Measurements from ENCODE around the gene JMJD1C. TPM values are rescaled to one million over a fixed set of nuclear protein-coding genes. Genes with fewer than 3 reads are reported as not detected.

JMJD1C gene
- total RNA-seq, 1 experiment from 2014 or later, result 112 TPM

GRCh38 chr10:63204667-63205391 lies 260.9 kb downstream of the JMJD1C start:
- Histone ChIP-seq H3K4me3 (no peak overlapping the region), H3K9me3 (replicated peaks) (no peaks in the 10 kb centered on the region), H3K27ac (no peak overlapping the region), H3K36me3 (peaks cover 77% of the 10 kb centered on the region), H3K4me1 (peaks cover 6% of the 10 kb centered on the region), H3K27me3 (no peaks in the 10 kb centered on the region)
- DNase-seq, result no peak

GRCh38 chr10:63201118-63201517 lies 264.7 kb downstream of the JMJD1C start:
- DNase-seq, result no peak
- H3K4me1 ChIP-seq, result no peaks in the 10 kb centered on the region
- H3K27me3 ChIP-seq, result no peaks in the 10 kb centered on the region
- H3K36me3 ChIP-seq, result peaks cover 79% of the 10 kb centered on the region
- no peaks in the 10 kb centered on the region for H3K9me3 ChIP-seq (replicated peaks)
- no peak overlapping the region for H3K27ac ChIP-seq
- H3K4me3 ChIP-seq, result no peak overlapping the region

GRCh38 chr10:63200431-63200830 lies 265.3 kb downstream of the JMJD1C start:
- no peak for DNase-seq
- Histone ChIP-seq H3K27ac (no peak overlapping the region), H3K36me3 (peaks cover 75% of the 10 kb centered on the region), H3K27me3 (no peaks in the 10 kb centered on the region), H3K4me3 (no peak overlapping the region), H3K9me3 (replicated peaks) (no peaks in the 10 kb centered on the region), H3K4me1 (no peaks in the 10 kb centered on the region)

GRCh38 chr10:63199716-63200115 lies 266.1 kb downstream of the JMJD1C start:
- Histone ChIP-seq H3K4me3 (no peak overlapping the region), H3K4me1 (no peaks in the 10 kb centered on the region), H3K9me3 (replicated peaks) (no peaks in the 10 kb centered on the region), H3K27ac (no peak overlapping the region), H3K36me3 (peaks cover 73% of the 10 kb centered on the region), H3K27me3 (no peaks in the 10 kb centered on the region)
- no peak for DNase-seq

GRCh38 chr10:63197344-63198092 lies 268.3 kb downstream of the JMJD1C start:
- no peaks in the 10 kb centered on the region for H3K4me1 ChIP-seq
- DNase-seq, result no peak
- no peak overlapping the region for H3K27ac ChIP-seq
- peaks cover 74% of the 10 kb centered on the region for H3K36me3 ChIP-seq
- no peaks in the 10 kb centered on the region for H3K9me3 ChIP-seq (replicated peaks)
- no peaks in the 10 kb centered on the region for H3K27me3 ChIP-seq
- H3K4me3 ChIP-seq, result no peak overlapping the region

GRCh38 chr10:63192826-63193225 lies 273.0 kb downstream of the JMJD1C start:
- Histone ChIP-seq H3K27ac (no peak overlapping the region), H3K27me3 (no peaks in the 10 kb centered on the region), H3K9me3 (replicated peaks) (no peaks in the 10 kb centered on the region), H3K36me3 (peaks cover 76% of the 10 kb centered on the region), H3K4me1 (no peaks in the 10 kb centered on the region), H3K4me3 (no peak overlapping the region)
- no peak for DNase-seq

GRCh38 chr10:63175534-63175933 lies 290.2 kb downstream of the JMJD1C start:
- Histone ChIP-seq H3K9me3 (replicated peaks) (no peaks in the 10 kb centered on the region), H3K36me3 (peaks cover 78% of the 10 kb centered on the region), H3K4me1 (no peaks in the 10 kb centered on the region), H3K4me3 (no peak overlapping the region), H3K27me3 (no peaks in the 10 kb centered on the region), H3K27ac (no peak overlapping the region)
- no peak for DNase-seq

- Histone ChIP-seq H3K27ac (no peak overlapping the region), H3K9me3 (replicated peaks) (no peaks in the 10 kb centered on the region), H3K4me1 (no peaks in the 10 kb centered on the region), H3K4me3 (no peak overlapping the region), H3K27me3 (no peaks in the 10 kb centered on the region), H3K36me3 (peaks cover 84% of the 10 kb centered on the region)
- DNase-seq, result no peak
Observed at GRCh38 chr10:63173468-63174232, 292.1 kb downstream of the JMJD1C start.

GRCh38 chr10:63171926-63172325 lies 293.9 kb downstream of the JMJD1C start:
- Histone ChIP-seq H3K4me3 (no peak overlapping the region), H3K27ac (no peak overlapping the region), H3K36me3 (peaks cover 84% of the 10 kb centered on the region), H3K27me3 (no peaks in the 10 kb centered on the region), H3K4me1 (no peaks in the 10 kb centered on the region), H3K9me3 (replicated peaks) (no peaks in the 10 kb centered on the region)
- no peak for DNase-seq

GRCh38 chr10:63171255-63171855 lies 294.4 kb downstream of the JMJD1C start:
- no peaks in the 10 kb centered on the region for H3K27me3 ChIP-seq
- no peak overlapping the region for H3K4me3 ChIP-seq
- H3K36me3 ChIP-seq, result peaks cover 80% of the 10 kb centered on the region
- no peaks in the 10 kb centered on the region for H3K4me1 ChIP-seq
- DNase-seq, result no peak
- no peaks in the 10 kb centered on the region for H3K9me3 ChIP-seq (replicated peaks)
- H3K27ac ChIP-seq, result no peak overlapping the region

- no peak overlapping the region for H3K27ac ChIP-seq
- peaks cover 80% of the 10 kb centered on the region for H3K36me3 ChIP-seq
- DNase-seq, result no peak
- no peaks in the 10 kb centered on the region for H3K4me1 ChIP-seq
- H3K27me3 ChIP-seq, result no peaks in the 10 kb centered on the region
- no peak overlapping the region for H3K4me3 ChIP-seq
- H3K9me3 ChIP-seq (replicated peaks), result no peaks in the 10 kb centered on the region
Observed at GRCh38 chr10:63169624-63170023, 296.2 kb downstream of the JMJD1C start.

- Histone ChIP-seq H3K27me3 (no peaks in the 10 kb centered on the region), H3K27ac (no peak overlapping the region), H3K36me3 (peaks cover 73% of the 10 kb centered on the region), H3K9me3 (replicated peaks) (no peaks in the 10 kb centered on the region), H3K4me1 (no peaks in the 10 kb centered on the region), H3K4me3 (no peak overlapping the region)
- DNase-seq, result no peak
Observed at GRCh38 chr10:63168821-63169462, 296.8 kb downstream of the JMJD1C start.

GRCh38 chr10:63166742-63167258 lies 299.0 kb downstream of the JMJD1C start:
- no peaks in the 10 kb centered on the region for H3K9me3 ChIP-seq (replicated peaks)
- peaks cover 55% of the 10 kb centered on the region for H3K36me3 ChIP-seq
- DNase-seq, result peak; percentile 17 to 76
- no peak overlapping the region for H3K27ac ChIP-seq
- no peaks in the 10 kb centered on the region for H3K27me3 ChIP-seq
- no peak overlapping the region for H3K4me3 ChIP-seq
- H3K4me1 ChIP-seq, result no peaks in the 10 kb centered on the region

GRCh38 chr10:63165249-63165648 lies 300.5 kb downstream of the JMJD1C start:
- no peaks in the 10 kb centered on the region for H3K9me3 ChIP-seq (replicated peaks)
- no peak overlapping the region for H3K27ac ChIP-seq
- H3K27me3 ChIP-seq, result no peaks in the 10 kb centered on the region
- H3K36me3 ChIP-seq, result peaks cover 43% of the 10 kb centered on the region
- DNase-seq, result no peak
- no peaks in the 10 kb centered on the region for H3K4me1 ChIP-seq
- no peak overlapping the region for H3K4me3 ChIP-seq

Measured in SJCRH30 (cell line).